Spleen (tissue), 11 donors: ENCODE data around the gene SHH. TPM values are rescaled to one million over a fixed set of nuclear protein-coding genes. Genes with fewer than 3 reads are reported as not detected.

ENCODE experiments used
- DNase-seq: peaks from one replicate; pipeline ENCODE4 v3.0.0-alpha.2; 2020
- H3K27ac ChIP-seq, 8 donors: fragments of 200-600 bp; sonication (generic) in 7 of 8; 1 replicate in 4 of 8; 2 replicates in 4 of 8; pipeline versions ENCODE4 v1.5.0 to v1.8.0; 2016 to 2021; ENCODE audit warnings: inconsistent platforms in 4 of 8, mild to moderate bottlenecking in 4 of 8, moderate library complexity in 1 of 8
- H3K27me3 ChIP-seq, 7 donors: fragments of 200-600 bp; sonication (generic) in 6 of 7; replicated peaks in 1 of 7; 1 replicate in 4 of 7; 2 replicates in 3 of 7; pipeline versions ENCODE4 v1.5.0 to v1.8.0; 2016 to 2021; ENCODE audit warnings: inconsistent platforms in 3 of 7, mild to moderate bottlenecking in 1 of 7
- H3K36me3 ChIP-seq, 6 donors: fragments of 200-600 bp; sonication (generic) in 5 of 6; 1 replicate in 4 of 6; 2 replicates in 2 of 6; pipeline versions ENCODE4 v1.5.0 to v1.8.0; 2016 to 2021; ENCODE audit warnings: inconsistent platforms in 2 of 6
- H3K4me1 ChIP-seq, 6 donors: fragments of 200-600 bp; sonication (generic) in 5 of 6; 1 replicate in 3 of 6; 2 replicates in 3 of 6; pipeline versions ENCODE4 v1.5.0 to v1.8.0; 2016 to 2021; ENCODE audit warnings: inconsistent platforms in 3 of 6
- H3K4me3 ChIP-seq, 8 donors: fragments of 200-600 bp; sonication (generic) in 7 of 8; 1 replicate in 4 of 8; 2 replicates in 4 of 8; pipeline versions ENCODE4 v1.5.0 to v1.8.0; 2016 to 2021; ENCODE audit warnings: inconsistent platforms in 4 of 8, mild to moderate bottlenecking in 4 of 8, moderate library complexity in 2 of 8
- H3K9me3 ChIP-seq, 8 donors: fragments of 200-600 bp; sonication (generic) in 7 of 8; 1 replicate in 4 of 8; 2 replicates in 4 of 8; pipeline versions ENCODE4 v1.5.0 to v1.8.0; 2016 to 2021; ENCODE audit warnings: inconsistent platforms in 4 of 8
- POLR2A ChIP-seq, 3 donors: fragments of 450-650 bp; IDR thresholded peaks; one replicate each; pipeline ENCODE4 v1.5.1; 2017; ENCODE audit warnings: antibody characterized with exemption in 3 of 3, mild to moderate bottlenecking in 1 of 3
- POLR2AphosphoS5 ChIP-seq, 3 donors: sonication (generic); formaldehyde crosslinking; IDR thresholded peaks; one replicate each; pipeline ENCODE4 v1.5.1; 2017; ENCODE audit warnings: antibody characterized with exemption in 3 of 3
- WGBS, 5 donors: extraction: QIAGEN DNeasy Blood & Tissue Kit in 3 of 5; methylation state at CpG; one replicate each; pipeline versions ENCODE4 v1.1.5 to v1.1.7; 2013 to 2018; 5-methylcytosine and 5-hydroxymethylcytosine counted together
- intact Hi-C: fragments of 100-400 bp; cut with DNase I; formaldehyde crosslinking; loops from one replicate; pipeline ENCODE4 v1.15.0; 2023; ENCODE audit warnings: low total_unique reads
- polyA plus RNA-seq, 3 donors: library from polyadenylated mRNA; stranded (reverse); fragments of 200-250 nt; gene quantifications; one replicate each; pipeline ENCODE4 v1.2.1, GENCODE V29; 2013
- total RNA-seq, 7 donors: library from RNA; depleted of rRNA in 3 of 7; stranded (reverse); fragments of >200 nt in 3 of 7; fragmentation: NEBNext Ultra II Directional in 4 of 7; extraction: Animal tissue kit (Norgen Biotek cat#: 25700) in 4 of 7; gene quantifications; one replicate each; pipeline versions ENCODE4 v1.1.0 to v1.2.1, GENCODE V29; 2016 to 2021
- TF ChIP-seq, protein P1 (sequence below), 11 experiments: fragments of 200-600 bp in 7 of 11; fragments of 450-650 bp in 4 of 11; sonication (generic) in 4 of 11; IDR thresholded peaks in 8 of 11; conservative IDR thresholded peaks in 3 of 11; 1 replicate in 7 of 11; 2 replicates in 4 of 11; pipeline versions ENCODE4 v1.4.0 to v1.8.0; 2016 to 2021; ENCODE audit warnings: antibody characterized with exemption in 11 of 11, inconsistent platforms in 4 of 11, mild to moderate bottlenecking in 1 of 11
- donor health status: healthy with polysubstance abuse.
- donor health status: DM: no; HTN: no; CAD: no; lungs with moderate emphysema.
- donor health status: DM: no; HTN: no; CAD: no.
- donor health status: Bipolar disorder and iron deficiency.
- donor health status: healthy.
- donor health status: DM: no; HTN: no; CAD: no.
- donor health status: DM: yes; HTN: yes; CAD: no.

SHH gene
- total and polyA plus RNA-seq, 10 donors, result not detected

DNA sequence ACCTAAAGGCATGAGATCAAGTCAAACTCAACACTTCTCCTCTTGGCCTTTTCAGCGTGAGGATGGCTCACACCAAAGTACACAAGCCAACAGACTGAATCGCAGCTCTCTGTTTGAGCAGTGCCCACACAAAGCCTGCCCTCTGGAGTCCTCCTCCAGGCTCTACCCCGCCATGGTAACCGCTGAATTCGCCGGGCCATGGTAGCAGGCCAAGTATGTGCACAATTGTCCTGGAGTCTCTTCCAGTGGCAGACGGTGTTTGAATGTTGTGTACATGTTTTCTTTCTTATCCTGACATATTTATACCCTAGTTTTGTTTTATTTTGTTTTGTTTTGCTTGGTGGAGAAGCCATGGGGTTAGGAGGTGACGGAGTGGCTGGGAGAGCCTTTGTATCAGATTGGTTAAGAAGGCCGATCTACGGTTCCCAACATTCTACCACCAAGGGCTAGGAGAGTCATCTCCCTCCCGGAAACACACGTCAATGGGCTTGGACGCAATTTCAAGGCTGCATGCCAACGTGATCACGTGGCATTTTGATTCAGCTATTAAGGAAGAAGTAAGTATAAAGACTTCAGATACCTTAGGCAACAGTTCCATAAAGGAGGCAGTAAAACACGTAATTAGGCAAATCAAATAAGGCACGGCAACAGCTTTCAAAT lies 12.1 kb upstream of the SHH start:
- 83 to 90% (median 86%) methylated on average over 17 of the region's 17 CpGs for WGBS, 5 donors
- peaks cover 0 to 70% (median 0%) of the 10 kb centered on the region in 7 donors for H3K27me3 ChIP-seq
- no peak overlapping the region for H3K27ac ChIP-seq
- no peaks in the 10 kb centered on the region for H3K9me3 ChIP-seq
- H3K4me1 ChIP-seq, result no peaks in the 10 kb centered on the region
- intact Hi-C loops, result no loop called here
- DNase-seq, result peak; percentile 51
- H3K4me3 ChIP-seq, result no peak overlapping the region
- TF ChIP-seq POLR2AphosphoS5 (IDR thresholded peaks at IDR 0.05), result no peak
- H3K36me3 ChIP-seq, result no peaks in the 10 kb centered on the region

DNA sequence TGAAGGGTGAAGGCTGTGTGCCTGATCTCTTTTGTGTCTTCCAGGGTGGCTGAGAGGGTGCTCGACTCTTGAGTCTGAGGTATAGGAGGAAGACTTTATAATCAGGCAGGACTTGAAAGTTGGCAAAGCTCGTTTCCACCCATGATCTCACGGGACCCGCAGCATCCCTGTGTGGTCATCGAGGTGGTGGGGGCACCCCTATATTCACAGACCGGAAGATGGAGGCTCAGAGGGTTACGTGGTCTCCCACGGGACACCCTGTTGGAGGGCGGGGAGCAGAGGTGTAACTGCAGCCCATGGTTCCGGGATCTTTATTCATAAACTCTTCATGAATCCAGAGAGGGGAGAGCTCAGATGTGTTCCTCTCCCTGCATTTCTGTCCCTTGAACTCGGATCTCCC lies 9.6 kb upstream of the SHH start:
- peak; percentile 43 for DNase-seq
- H3K36me3 ChIP-seq, result no peaks in the 10 kb centered on the region
- no peak overlapping the region for H3K4me3 ChIP-seq
- 82 to 90% (median 86%) methylated on average over 11 of the region's 11 CpGs for WGBS, 5 donors
- TF ChIP-seq POLR2AphosphoS5 (IDR thresholded peaks at IDR 0.05) (no peak), POLR2A (IDR thresholded peaks at IDR 0.05) (no peak)
- TF ChIP-seq, protein P1, sequence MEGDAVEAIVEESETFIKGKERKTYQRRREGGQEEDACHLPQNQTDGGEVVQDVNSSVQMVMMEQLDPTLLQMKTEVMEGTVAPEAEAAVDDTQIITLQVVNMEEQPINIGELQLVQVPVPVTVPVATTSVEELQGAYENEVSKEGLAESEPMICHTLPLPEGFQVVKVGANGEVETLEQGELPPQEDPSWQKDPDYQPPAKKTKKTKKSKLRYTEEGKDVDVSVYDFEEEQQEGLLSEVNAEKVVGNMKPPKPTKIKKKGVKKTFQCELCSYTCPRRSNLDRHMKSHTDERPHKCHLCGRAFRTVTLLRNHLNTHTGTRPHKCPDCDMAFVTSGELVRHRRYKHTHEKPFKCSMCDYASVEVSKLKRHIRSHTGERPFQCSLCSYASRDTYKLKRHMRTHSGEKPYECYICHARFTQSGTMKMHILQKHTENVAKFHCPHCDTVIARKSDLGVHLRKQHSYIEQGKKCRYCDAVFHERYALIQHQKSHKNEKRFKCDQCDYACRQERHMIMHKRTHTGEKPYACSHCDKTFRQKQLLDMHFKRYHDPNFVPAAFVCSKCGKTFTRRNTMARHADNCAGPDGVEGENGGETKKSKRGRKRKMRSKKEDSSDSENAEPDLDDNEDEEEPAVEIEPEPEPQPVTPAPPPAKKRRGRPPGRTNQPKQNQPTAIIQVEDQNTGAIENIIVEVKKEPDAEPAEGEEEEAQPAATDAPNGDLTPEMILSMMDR (IDR thresholded peaks at IDR 0.05 in 8 of 11, conservative IDR thresholded peaks at IDR 0.05 in 3 of 11), result no peak
- intact Hi-C loops, result no loop called here
- H3K4me1 ChIP-seq, result no peaks in the 10 kb centered on the region
- H3K9me3 ChIP-seq, result peaks cover 0 to 8% (median 0%) of the 10 kb centered on the region in 8 donors
- H3K27ac ChIP-seq, result no peak overlapping the region
- H3K27me3 ChIP-seq, result peaks cover 0 to 85% (median 3%) of the 10 kb centered on the region in 7 donors

DNA sequence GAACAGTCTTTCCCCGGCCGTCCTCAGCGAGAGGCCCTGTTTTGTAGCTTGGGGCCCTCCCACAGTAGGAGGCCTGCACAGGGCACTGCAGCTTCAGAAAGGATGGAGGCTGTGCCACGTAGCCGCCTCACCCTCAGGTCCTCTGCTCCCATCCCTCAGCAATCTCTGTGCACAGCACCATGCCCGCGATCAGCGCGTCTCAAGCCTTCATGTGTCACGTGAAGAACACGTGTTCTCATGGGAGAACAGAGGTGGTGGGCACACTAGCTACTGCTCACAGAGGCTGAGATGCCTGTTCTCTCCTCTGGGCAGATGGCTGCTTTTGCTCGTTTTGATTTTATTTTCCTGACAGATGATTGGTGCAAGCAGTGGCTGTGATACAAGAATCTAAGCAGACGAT lies 8.5 kb upstream of the SHH start:
- TF ChIP-seq POLR2AphosphoS5 (IDR thresholded peaks at IDR 0.05) (no peak), POLR2A (IDR thresholded peaks at IDR 0.05) (no peak)
- TF ChIP-seq, protein P1 (IDR thresholded peaks at IDR 0.05 in 8 of 11, conservative IDR thresholded peaks at IDR 0.05 in 3 of 11), result no peak
- no peak overlapping the region for H3K4me3 ChIP-seq
- H3K9me3 ChIP-seq, result peaks cover 0 to 8% (median 0%) of the 10 kb centered on the region in 8 donors
- peaks cover 0 to under 1% (median 0%) of the 10 kb centered on the region in 6 donors for H3K4me1 ChIP-seq
- no peak overlapping the region for H3K27ac ChIP-seq
- peaks cover 0 to 84% (median 3%) of the 10 kb centered on the region in 7 donors for H3K27me3 ChIP-seq
- DNase-seq, result peak; percentile 48
- WGBS, 5 donors, result 75 to 86% (median 82%) methylated on average over 12 to 13 of the region's 13 CpGs
- H3K36me3 ChIP-seq, result no peaks in the 10 kb centered on the region
- intact Hi-C loops, result no loop called here

DNA sequence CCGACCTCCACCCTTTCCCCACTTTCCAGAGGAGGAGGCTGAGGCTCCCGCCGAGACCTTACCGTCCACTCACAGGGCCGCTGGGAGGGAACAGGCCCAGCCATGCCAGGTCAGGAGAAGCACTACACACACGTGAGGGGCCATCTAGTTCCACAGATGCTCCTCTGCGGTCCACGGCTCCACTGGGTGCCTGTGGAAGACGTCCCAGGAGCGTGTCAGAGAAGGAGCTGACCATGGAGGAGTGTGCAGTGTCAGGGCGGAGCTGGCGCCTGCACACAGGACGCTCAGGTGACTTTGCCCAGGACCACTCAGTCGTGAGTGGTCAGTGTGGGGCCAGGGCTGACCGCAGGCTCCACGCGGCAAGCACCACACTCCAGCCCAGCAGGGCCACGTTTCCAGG lies 8.0 kb upstream of the SHH start:
- Histone ChIP-seq H3K27ac (no peak overlapping the region), H3K36me3 (no peaks in the 10 kb centered on the region), H3K9me3 (peaks cover 0 to 8% (median 0%) of the 10 kb centered on the region in 8 donors), H3K4me1 (peaks cover 0 to 6% (median 2%) of the 10 kb centered on the region in 6 donors), H3K4me3 (no peak overlapping the region), H3K27me3 (peaks cover 0 to 84% (median 7%) of the 10 kb centered on the region in 7 donors)
- peak; percentile 66 for DNase-seq
- WGBS, 5 donors, result 79 to 93% (median 83%) methylated on average over 15 to 18 of the region's 18 CpGs
- intact Hi-C loops, result no loop called here
- no peak for TF ChIP-seq POLR2A (IDR thresholded peaks at IDR 0.05)
- TF ChIP-seq, protein P1 (IDR thresholded peaks at IDR 0.05 in 8 of 11, conservative IDR thresholded peaks at IDR 0.05 in 3 of 11), result no peak
- no peak for TF ChIP-seq POLR2AphosphoS5 (IDR thresholded peaks at IDR 0.05)
